ENCODE data around the gene PLD6.
"Not testable (repeated sequence)": the region's sequence is repeated elsewhere in the genome, so short reads cannot be mapped to it uniquely, and the experiment has no call there.

Gene PLD6, protein sequence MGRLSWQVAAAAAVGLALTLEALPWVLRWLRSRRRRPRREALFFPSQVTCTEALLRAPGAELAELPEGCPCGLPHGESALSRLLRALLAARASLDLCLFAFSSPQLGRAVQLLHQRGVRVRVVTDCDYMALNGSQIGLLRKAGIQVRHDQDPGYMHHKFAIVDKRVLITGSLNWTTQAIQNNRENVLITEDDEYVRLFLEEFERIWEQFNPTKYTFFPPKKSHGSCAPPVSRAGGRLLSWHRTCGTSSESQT

DNA sequence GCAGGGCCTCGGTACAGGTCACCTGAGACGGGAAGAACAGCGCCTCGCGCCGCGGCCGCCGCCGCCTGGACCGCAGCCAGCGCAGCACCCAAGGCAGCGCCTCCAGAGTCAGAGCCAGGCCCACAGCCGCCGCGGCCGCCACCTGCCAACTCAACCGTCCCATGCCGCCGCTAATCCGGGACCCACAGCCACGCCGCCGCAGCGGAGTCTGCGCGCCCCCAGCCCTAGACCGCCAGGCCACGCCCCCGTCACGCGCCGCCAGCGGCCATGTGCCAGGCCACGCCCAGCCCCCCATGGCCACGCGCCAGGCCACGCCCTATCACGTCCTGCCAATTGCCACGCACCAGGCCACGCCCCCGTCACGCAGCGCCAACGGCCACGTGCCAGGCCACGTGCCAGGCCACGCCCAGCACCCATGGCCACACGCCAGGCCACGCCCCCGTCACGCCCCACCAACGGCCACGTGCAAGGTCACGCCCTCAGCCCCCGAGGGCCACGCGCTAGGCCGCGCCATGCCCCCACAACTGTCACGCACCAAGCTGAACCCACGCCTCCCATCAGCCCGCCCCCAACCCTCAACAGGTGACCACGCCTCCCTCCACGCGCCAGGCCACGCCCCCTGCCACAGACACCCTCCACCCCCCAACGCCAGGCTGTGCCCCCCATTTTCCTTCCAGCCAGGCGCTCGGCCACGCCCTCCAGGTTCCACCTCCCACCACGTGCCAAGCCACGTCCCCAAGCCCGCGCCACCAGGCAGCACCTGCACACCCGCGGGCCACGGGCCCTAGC is at the start of gene PLD6:
Gene PLD6 (minus strand): TSS at position 210 of the 789 bp plus-strand sequence. CDS start 47 bp downstream, at position 163.
- peak; percentile 91 for DNase-seq (ENCODE audit: low read depth)

- DNase-seq (ENCODE audit: low read depth), result not testable (repeated sequence)
Observed at GRCh38 chr17:17255689-17256088, 49.6 kb upstream of the PLD6 start.

- no peak for DNase-seq (ENCODE audit: low read depth)
Observed at GRCh38 chr17:17254036-17254435, 47.9 kb upstream of the PLD6 start.

DNA sequence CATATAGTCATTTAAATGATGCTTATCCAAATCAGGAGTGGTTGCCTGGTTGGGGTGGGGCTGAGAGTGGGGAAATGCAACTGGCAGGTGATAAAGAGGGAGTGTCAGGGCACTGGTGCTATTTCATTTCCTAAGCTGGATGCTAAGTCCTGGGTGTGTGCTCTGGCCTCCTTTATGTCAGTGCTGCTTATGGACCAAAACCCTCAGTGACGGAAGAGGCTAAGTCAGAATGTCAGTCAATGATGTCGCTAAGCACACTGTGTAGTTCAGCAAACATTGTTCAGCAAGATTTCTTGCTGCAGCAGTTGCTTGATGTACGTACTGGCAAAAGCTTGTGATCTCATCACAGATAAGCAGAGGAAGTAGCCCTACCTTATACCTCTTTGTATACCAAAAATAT is 47.3 kb upstream of the PLD6 start:
- DNase-seq (ENCODE audit: low read depth), result no peak

DNA sequence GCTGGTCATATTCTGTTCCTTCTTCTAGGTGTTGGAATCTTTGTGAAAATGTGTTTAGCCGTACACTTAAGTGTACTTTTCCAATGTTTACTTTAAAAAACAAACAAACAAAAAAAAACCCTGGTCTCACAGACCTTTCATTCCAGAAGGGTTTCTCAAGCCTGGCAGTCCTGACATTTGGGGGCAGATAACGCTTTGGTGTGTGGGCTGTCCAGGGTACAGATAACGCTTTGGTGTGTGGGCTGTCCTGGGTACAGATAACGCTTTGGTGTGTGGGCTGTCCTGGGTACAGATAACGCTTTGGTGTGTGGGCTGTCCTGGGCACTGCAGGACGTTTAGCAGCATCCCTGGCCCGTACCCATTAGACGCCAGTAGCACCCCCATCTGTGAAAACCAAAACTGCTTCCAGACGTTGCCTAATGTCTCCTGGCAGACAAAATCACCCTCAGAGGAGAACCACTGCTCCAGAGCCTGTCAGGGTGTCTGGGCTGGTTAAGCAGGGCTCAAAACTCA is 46.1 kb upstream of the PLD6 start:
- no peak for DNase-seq (ENCODE audit: low read depth)

DNA sequence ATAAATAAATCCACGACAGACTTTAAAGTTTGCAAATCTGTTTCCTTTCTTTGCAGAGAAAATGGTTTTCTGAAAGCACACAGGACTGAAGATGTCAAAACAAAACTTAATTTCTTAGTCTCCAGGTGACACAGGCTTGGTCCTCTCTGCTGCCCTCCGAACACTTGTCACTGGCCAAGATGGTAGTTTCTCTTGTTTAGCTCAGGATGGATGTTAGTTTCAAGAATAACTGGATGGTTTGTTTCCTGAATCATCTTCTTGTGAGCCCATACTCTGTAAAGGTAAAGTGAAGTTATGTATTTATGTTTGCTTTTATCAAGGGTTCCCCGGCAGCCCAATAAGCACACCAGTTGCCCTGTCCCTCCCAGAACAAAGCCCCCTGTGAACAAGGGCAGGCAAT is 40.7 kb upstream of the PLD6 start:
- DNase-seq (ENCODE audit: low read depth), result no peak

- DNase-seq (ENCODE audit: low read depth), result no peak
Observed at GRCh38 chr17:17243163-17243562, 37.0 kb upstream of the PLD6 start.

DNA sequence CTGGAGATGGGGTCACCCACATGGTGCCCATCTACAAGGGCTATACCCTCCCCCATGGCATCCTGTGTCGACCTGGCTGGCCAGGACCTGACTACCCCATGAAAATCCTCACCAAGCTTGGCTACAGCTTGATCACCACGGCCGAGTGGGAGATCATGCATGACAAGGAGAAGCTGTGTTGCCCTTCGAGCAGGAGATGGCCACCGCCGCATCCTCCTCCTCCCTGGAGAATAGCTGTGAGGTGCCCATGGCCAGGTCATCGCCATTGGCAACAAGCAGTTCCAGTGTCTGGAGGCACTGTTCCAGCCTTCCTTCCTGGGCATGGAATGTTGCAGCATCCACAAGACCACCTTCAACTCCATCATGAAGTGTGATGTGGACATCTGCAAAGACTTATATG is 36.1 kb upstream of the PLD6 start:
- DNase-seq (ENCODE audit: low read depth), result no peak

- no peak for DNase-seq (ENCODE audit: low read depth)
Observed at GRCh38 chr17:17241656-17242055, 35.5 kb upstream of the PLD6 start.

DNA sequence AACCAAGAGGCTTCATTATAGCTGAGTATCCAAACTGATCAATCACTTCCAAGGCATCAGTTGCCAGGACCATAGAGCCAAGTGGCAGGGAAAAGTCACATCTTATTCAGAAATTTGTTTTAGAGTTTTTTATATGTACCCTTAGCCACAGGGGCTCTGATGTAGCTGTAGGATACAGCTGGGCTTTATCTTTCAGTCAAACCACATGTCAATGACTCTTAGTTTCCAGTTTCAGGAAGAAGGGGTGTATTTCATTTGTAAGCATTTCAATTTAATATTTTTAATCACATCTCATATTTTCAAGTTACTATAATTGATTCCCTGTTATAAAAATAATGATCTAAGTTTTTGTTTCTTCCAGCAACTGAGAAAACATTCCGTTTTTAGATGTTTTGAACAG is 33.7 kb upstream of the PLD6 start:
- no peak for DNase-seq (ENCODE audit: low read depth)

GRCh38 chr17:17237026-17237799 is 31.1 kb upstream of the PLD6 start, which contains the start of gene FLCN:
TSS of gene FLCN (minus strand) at chr17:17237168. CDS start at chr17:17228137, 9,031 bp downstream.
- DNase-seq (ENCODE audit: low read depth), result peak; percentile 83

DNA sequence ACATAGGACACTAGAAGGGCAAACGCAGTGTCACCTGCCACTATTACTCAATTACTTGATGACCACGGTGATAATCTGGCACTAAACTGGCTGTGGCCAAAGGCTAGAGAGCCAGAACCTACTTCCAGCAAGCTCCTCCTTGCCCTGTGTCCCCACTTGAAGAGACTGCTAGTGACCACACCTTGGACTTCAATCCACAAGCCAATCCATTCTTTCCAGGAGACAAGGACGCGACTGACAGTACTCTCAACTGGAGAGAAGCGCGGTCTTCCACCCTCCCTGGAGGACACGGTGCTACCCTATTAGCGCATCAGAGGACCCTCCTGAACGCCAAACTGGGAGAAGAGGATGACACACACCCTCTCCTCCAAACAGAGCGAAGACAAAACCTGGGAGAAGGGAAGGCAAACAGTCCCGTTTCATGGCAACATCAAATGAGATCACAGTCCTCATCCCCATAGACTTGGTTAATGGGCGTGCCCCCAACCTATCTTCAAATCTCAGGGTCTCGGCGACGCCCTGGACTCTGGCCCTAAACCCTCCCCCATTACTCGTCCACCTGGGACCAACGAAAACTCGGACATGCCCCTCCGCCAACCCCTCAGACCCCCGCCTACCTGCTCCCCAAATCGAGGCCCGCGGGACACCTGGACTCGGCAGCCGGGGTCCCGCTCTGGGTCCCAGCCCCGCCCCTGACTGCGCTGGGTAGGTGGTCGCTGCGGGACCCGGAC is 30.3 kb upstream of the PLD6 start:
- DNase-seq (ENCODE audit: low read depth), result no peak

DNA sequence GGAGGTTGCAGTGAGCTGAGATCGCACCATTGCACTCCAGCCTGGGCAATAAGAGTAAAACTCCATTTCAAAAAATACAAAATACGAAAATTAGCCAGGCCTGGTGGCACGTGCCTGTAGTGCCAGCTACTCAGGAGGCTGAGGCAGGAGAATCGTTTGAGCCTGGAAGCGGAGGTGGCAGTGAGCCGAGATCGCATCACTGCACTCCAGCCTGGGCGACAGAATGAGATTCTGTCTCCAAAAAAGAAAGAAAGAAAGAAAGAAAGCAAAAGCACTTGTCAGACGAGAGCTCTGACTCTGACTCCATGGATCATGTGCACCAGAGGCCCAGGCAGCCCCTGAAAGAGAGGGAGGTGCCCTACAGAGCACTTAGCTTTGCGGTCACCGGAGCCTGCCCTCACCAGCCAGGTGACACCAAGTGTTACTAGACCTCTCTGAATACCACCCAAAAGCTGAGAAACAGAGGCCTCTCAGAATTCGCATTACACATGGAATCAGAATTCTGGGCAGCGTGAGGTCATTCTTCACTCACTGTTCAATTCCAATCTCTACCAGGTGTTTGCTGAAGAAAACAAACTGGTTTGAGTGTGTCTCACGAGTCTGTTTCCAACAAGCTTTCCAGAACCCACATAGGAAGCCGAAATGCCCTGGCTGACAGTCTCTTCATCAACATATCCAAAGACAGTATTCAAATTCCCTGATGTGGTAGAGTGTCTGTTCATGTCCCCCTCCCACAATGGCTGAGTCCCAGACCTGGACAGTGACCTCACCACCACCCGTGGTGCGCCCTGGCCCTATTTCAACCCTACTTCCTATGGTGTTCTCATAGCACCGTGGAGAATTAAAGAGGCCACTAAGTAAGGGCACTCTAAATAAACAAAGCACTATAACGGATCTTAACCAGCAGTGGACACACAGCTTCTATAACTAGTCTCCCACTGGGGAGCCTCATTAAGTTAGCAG is 29.4 kb upstream of the PLD6 start:
- no peak for DNase-seq (ENCODE audit: low read depth)

DNA sequence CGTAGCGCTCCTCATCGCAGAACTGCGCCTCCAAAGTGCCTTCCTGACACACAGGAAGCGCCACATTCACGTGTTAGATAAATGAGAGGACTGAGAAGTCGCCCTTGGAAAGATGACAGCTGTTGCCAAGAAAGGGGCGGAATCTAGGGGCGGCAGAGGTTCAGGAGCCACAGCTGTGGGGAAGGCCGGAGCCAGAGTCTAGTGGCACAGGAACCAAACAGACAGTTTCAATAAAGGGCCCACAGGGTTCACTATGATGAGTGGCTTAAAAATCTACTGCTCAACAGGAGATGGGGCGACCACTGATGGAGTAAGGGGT is 26.1 kb upstream of the PLD6 start:
- DNase-seq (ENCODE audit: low read depth), result no peak

- no peak for DNase-seq (ENCODE audit: low read depth)
Observed at GRCh38 chr17:17231621-17232302, 25.6 kb upstream of the PLD6 start.

GRCh38 chr17:17229416-17230384 is 23.6 kb upstream of the PLD6 start:
- DNase-seq (ENCODE audit: low read depth), result no peak

DNA sequence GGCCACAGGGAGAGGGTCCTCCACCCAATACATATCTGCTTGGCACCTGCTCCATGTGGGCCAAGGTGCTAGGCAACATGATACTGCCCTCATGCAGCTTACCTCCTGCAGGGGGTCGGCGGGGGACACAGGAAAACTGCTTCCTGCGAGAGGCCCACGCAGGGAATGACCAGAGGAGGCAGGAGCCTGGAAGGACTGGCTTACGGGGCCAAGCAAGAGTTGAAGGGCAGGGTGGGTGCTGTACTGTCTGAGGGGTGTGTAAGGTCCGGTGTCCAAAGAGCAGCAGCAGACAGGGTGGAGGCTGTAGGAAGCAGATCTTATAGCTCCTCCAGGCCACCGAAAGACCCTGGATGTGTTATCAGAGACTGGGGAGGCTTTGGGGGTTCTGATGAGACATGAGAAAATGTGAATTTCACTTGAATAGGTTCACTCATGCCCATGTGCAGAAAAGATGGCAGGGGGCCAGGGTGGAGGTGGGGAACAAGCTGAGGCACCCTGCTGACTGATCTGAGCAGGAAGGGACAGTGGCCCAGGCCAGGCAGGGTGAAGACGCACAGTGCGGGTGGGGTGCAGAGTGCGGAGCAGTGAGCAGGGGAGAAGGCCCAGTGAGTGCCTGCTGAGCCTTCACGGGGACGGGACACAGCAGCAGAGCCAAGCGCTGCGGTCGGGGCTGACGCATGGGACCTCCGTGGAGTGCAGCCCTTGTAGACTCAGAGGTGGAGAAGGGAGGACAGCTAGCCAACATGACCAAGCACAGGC is 22.6 kb upstream of the PLD6 start:
- DNase-seq (ENCODE audit: low read depth), result no peak
